Activated T-cell treated with anti-CD3 and anti-CD28 coated beads, Interleukin-2, amount 50 U/mL, for 4 hours (primary cell): ENCODE data around the gene AMN1. TPM values are rescaled to one million over a fixed set of nuclear protein-coding genes. Genes with fewer than 3 reads are reported as not detected.
"Not testable (repeated sequence)": the region's sequence is repeated elsewhere in the genome, so short reads cannot be mapped to it uniquely, and the experiment has no call there.

ENCODE experiments used
- ATAC-seq, 2 donors: fragments of 200-7000 bp; cut with Tn5 transposase; one replicate each; pipeline ENCODE4 v1.10.0; 2021
- DNase-seq: peaks from one replicate; pipeline ENCODE4 v3.0.0-alpha.2; 2020
- H3K27me3 Mint-ChIP-seq: one replicate; pipeline ENCODE4 v1.8.0; 2021; ENCODE audit warnings: low read depth, mixed read lengths
- H3K36me3 Mint-ChIP-seq: one replicate; pipeline ENCODE4 v1.8.0; 2022; ENCODE audit warnings: mixed read lengths; ENCODE audit not compliant: insufficient read depth
- H3K4me1 Mint-ChIP-seq: one replicate; pipeline ENCODE4 v1.8.0; 2021; ENCODE audit warnings: low read depth, mixed read lengths
- H3K4me3 Mint-ChIP-seq: one replicate; pipeline ENCODE4 v1.8.0; 2021; ENCODE audit warnings: mild to moderate bottlenecking, moderate library complexity, mixed read lengths
- H3K9me3 Mint-ChIP-seq: one replicate; pipeline ENCODE4 v1.8.0; 2021; ENCODE audit warnings: mixed read lengths
- total RNA-seq, 3 donors: library from RNA; stranded (reverse); gene quantifications; one replicate each; pipeline ENCODE4 v1.2.1, GENCODE V29; 2021

Gene AMN1
- total RNA-seq, 3 donors from 2014 or later: 3.4 to 4.7 (median 3.8) TPM

GRCh38 chr12:31722580-31722979, 6.2 kb downstream of the AMN1 start:
- Mint-ChIP-seq H3K27me3 (no peaks in the 10 kb centered on the region), H3K9me3 (peaks cover 16% of the 10 kb centered on the region), H3K4me3 (no peak overlapping the region), H3K4me1 (peaks cover 50% of the 10 kb centered on the region), H3K36me3 (peaks cover 52% of the 10 kb centered on the region)
- no peak for ATAC-seq
- no peak for DNase-seq

DNA sequence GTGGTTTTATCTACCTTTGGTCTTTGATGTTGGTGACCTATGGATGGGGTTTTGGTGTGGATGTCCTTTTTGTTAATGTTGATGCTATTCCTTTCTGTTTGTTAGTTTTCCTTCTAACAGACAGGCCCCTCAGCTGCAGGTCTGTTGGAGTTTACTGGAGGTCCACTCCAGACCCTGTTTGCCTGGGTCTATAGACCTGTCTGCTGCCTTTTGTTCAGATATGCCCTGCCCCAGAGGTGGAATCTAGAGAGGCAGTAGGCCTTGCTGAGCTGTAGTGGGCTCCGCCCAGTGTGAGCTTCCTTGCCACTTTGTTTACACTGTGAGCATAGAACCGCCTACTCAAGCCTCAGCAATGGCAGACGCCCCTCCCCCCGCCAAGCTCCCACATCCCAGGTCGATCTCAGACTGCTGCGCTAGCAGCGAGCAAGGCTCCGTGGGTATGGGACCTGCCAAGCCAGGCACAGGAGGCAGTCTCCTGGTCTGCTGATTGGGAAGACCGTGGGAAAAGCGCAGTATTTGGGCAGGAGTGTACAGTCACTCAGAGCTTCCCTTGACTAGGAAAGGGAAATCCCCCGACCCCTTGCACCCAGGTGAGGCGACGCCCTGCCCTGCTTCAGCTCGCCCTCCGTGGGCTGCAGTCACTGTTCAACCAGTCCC, 10.2 kb downstream of the AMN1 start:
- not testable (repeated sequence) for H3K4me3 Mint-ChIP-seq, DNase-seq, H3K27me3 Mint-ChIP-seq, ATAC-seq
- H3K9me3 Mint-ChIP-seq: peaks cover 19% of the 10 kb centered on the region
- peaks cover 47% of the 10 kb centered on the region for H3K36me3 Mint-ChIP-seq
- peaks cover 33% of the 10 kb centered on the region for H3K4me1 Mint-ChIP-seq

- not testable (repeated sequence) for H3K4me3 Mint-ChIP-seq, H3K27me3 Mint-ChIP-seq, ATAC-seq, DNase-seq
- peaks cover 18% of the 10 kb centered on the region for H3K9me3 Mint-ChIP-seq
- H3K36me3 Mint-ChIP-seq: peaks cover 39% of the 10 kb centered on the region
- peaks cover 18% of the 10 kb centered on the region for H3K4me1 Mint-ChIP-seq
Observed at GRCh38 chr12:31716998-31717397, 11.8 kb downstream of the AMN1 start.

- H3K4me1 Mint-ChIP-seq: peaks cover 8% of the 10 kb centered on the region
- no peak for DNase-seq
- peaks cover 31% of the 10 kb centered on the region for H3K36me3 Mint-ChIP-seq
- no peak for ATAC-seq
- H3K9me3 Mint-ChIP-seq: peaks cover 22% of the 10 kb centered on the region
- H3K27me3 Mint-ChIP-seq: no peaks in the 10 kb centered on the region
- H3K4me3 Mint-ChIP-seq: no peak overlapping the region
Observed at GRCh38 chr12:31715283-31715825, 13.5 kb downstream of the AMN1 start.

- Mint-ChIP-seq H3K9me3 (peaks cover 25% of the 10 kb centered on the region), H3K4me1 (peaks cover 8% of the 10 kb centered on the region), H3K4me3 (no peak overlapping the region), H3K27me3 (no peaks in the 10 kb centered on the region), H3K36me3 (peaks cover 35% of the 10 kb centered on the region)
- DNase-seq (no peak), ATAC-seq (no peak)
Observed at GRCh38 chr12:31714406-31715271, 14.2 kb downstream of the AMN1 start.

DNA sequence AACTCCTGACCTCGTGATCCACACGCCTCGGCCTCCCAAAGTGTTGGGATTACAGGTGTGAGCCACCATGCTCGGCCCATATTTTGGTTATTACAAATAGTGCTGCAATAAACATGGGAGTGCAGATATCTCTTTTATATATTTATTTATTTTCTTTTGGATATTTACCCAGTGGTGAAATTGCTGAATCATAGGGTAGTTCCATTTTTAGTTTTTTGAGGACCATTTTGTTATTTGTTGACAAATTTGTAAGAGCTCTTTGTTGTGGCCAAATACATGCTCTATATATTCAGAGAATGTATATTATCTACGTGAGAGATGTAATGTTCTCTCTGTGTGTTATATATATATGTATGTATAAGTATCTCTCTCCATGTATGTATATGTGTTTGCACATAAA, 15.9 kb downstream of the AMN1 start:
- Mint-ChIP-seq H3K4me3 (no peak overlapping the region), H3K9me3 (peaks cover 33% of the 10 kb centered on the region), H3K27me3 (no peaks in the 10 kb centered on the region), H3K36me3 (peaks cover 33% of the 10 kb centered on the region), H3K4me1 (peaks cover 8% of the 10 kb centered on the region)
- DNase-seq: no peak
- no peak for ATAC-seq

GRCh38 chr12:31710021-31710818, 18.6 kb downstream of the AMN1 start:
- peaks cover 10% of the 10 kb centered on the region for H3K4me1 Mint-ChIP-seq
- peaks cover 31% of the 10 kb centered on the region for H3K36me3 Mint-ChIP-seq
- no peaks in the 10 kb centered on the region for H3K27me3 Mint-ChIP-seq
- no peak overlapping the region for H3K4me3 Mint-ChIP-seq
- H3K9me3 Mint-ChIP-seq: peaks cover 25% of the 10 kb centered on the region
- ATAC-seq (no peak), DNase-seq (no peak)

DNA sequence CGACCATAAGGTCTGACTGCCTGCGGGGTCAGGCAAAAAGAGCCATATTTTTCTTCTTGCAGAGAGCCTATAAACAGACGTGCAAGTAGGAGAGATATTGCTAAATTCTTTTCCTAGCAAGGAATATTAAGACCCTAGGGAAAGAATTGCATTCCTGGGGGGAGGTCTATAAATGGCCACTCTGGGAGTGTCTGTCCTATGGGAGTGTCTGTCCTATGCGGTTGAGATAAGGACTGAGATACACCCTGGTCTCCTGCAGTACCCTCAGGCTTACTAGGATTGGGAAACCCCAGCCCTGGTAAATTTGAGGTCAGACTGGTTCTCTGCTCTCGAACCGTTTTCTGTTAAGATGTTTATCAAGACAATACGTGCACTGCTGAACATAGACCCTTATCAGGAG, 20.7 kb downstream of the AMN1 start:
- not testable (repeated sequence) for H3K27me3 Mint-ChIP-seq, ATAC-seq, H3K4me3 Mint-ChIP-seq, DNase-seq
- Mint-ChIP-seq H3K4me1 (peaks cover 21% of the 10 kb centered on the region), H3K9me3 (peaks cover 24% of the 10 kb centered on the region), H3K36me3 (peaks cover 30% of the 10 kb centered on the region)

GRCh38 chr12:31705621-31706020, 23.2 kb downstream of the AMN1 start:
- DNase-seq (no peak), ATAC-seq (no peak)
- peaks cover 20% of the 10 kb centered on the region for H3K9me3 Mint-ChIP-seq
- H3K4me3 Mint-ChIP-seq: no peak overlapping the region
- no peaks in the 10 kb centered on the region for H3K27me3 Mint-ChIP-seq
- H3K36me3 Mint-ChIP-seq: peaks cover 34% of the 10 kb centered on the region
- H3K4me1 Mint-ChIP-seq: peaks cover 21% of the 10 kb centered on the region

DNA sequence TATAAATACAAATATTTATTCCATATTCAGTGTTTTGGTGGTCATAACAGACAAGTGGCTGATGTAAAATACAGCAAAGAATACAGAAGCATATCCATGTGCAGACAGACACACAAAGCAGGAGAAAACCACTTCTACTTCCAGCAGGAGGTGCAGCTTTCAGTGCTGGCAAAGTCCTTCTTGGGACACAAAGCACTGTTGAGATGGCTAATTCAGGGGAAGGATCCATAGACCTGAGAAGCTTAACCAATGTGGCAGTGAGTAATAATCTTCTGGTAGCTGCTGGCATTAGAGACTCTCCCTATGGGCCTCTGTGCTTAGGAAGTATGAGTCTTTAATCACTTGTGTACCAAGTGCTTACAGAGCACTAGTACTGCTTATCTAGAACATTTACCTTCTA, 26.8 kb downstream of the AMN1 start:
- ATAC-seq (no peak), DNase-seq (no peak)
- Mint-ChIP-seq H3K9me3 (no peaks in the 10 kb centered on the region), H3K36me3 (peaks cover 25% of the 10 kb centered on the region), H3K27me3 (no peaks in the 10 kb centered on the region), H3K4me1 (peaks cover 21% of the 10 kb centered on the region), H3K4me3 (no peak overlapping the region)

DNA sequence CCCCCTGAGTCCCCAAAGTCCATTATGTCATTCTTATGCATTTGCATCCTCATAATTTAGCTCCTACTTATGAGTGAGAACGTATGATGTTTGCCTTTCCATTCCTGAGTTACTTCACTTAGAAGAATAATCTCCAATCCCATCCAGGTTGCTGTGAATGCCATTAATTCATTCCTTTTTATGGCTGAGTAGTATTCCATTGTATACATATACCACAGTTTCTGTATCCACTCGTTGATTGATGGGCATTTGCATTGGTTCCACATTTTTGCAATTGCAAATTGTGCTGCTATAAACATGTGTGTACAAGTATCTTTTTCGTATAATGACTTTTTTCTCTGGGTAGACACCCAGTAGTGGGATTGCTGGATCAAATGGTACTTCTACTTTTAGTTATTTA, 38.9 kb downstream of the AMN1 start:
- ATAC-seq, H3K9me3 Mint-ChIP-seq, H3K4me1 Mint-ChIP-seq, H3K27me3 Mint-ChIP-seq, DNase-seq, H3K4me3 Mint-ChIP-seq: not testable (repeated sequence)
- H3K36me3 Mint-ChIP-seq: peaks cover 26% of the 10 kb centered on the region

- Mint-ChIP-seq H3K9me3 (peaks cover 6% of the 10 kb centered on the region), H3K4me3 (no peak overlapping the region), H3K4me1 (peaks cover 2% of the 10 kb centered on the region), H3K36me3 (peaks cover 35% of the 10 kb centered on the region), H3K27me3 (no peaks in the 10 kb centered on the region)
- ATAC-seq (no peak), DNase-seq (no peak)
Observed at GRCh38 chr12:31687101-31687527, 41.7 kb downstream of the AMN1 start.

DNA sequence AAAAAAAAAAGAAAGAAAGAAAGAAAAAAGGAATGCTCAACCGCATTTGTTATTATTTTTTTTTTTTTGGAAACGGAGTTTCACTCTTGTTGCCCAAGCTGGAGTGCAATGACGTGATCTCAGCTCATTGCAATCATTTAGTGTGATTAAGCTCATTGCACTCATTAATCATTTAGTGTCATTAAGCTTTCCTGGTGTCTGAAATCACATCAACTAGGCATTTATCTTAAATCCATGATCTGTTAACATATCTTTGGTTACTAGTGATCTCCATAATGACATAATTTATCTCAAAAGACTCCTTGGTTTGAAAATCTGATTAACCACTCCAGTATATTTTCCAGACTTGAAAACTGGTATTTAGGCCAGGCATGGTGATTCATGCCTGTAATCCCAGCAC, 43.0 kb downstream of the AMN1 start:
- ATAC-seq (no peak), DNase-seq (no peak)
- peaks cover 7% of the 10 kb centered on the region for H3K9me3 Mint-ChIP-seq
- peaks cover 4% of the 10 kb centered on the region for H3K4me1 Mint-ChIP-seq
- peaks cover 34% of the 10 kb centered on the region for H3K36me3 Mint-ChIP-seq
- H3K27me3 Mint-ChIP-seq: no peaks in the 10 kb centered on the region
- H3K4me3 Mint-ChIP-seq: no peak overlapping the region
